Measurements from ENCODE around the gene INTS11. TPM values are rescaled to one million over a fixed set of nuclear protein-coding genes. Genes with fewer than 3 reads are reported as not detected.

The INTS11 gene
- total and polyA plus RNA-seq, 10 of the 15 experiments (the other 5 are each of a cell fraction or from before 2014, with no cell fraction given) = 2.5 to 117 (median 77.7) TPM

DNA sequence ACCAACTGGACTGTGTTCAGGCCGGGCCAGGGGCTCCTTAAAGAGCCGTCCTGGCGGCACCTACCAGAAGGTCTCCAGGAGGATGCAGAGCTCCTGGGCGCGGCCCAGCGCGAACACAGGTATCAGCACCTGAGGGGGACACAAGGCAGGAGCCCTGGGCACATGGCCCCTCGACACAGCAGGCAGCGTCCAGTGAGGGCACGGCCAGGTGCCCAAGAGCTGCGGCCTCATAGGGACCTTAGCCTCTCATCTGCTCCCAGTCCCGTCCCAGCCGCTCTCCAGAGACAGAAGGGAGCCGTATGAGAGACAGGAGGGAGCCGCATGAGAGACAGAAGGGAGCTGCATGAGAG, 10.2 kb downstream of the INTS11 start (continued):
- TF ChIP-seq IKZF1 (conservative IDR thresholded peaks at IDR 0.05) = no peak
- no peak for TF ChIP-seq JUNB (IDR thresholded peaks at IDR 0.05)
- TF ChIP-seq BHLHE40 (IDR thresholded peaks at IDR 0.05; ENCODE audit: borderline replicate concordance in 1 of 2, low read depth in 2 of 2, low read length in 1 of 2) = no peak
- TF ChIP-seq ESRRA (IDR thresholded peaks at IDR 0.05; ENCODE audit: low read length) = no peak
- TF ChIP-seq PAX8 (IDR thresholded peaks at IDR 0.05) = no peak

DNA sequence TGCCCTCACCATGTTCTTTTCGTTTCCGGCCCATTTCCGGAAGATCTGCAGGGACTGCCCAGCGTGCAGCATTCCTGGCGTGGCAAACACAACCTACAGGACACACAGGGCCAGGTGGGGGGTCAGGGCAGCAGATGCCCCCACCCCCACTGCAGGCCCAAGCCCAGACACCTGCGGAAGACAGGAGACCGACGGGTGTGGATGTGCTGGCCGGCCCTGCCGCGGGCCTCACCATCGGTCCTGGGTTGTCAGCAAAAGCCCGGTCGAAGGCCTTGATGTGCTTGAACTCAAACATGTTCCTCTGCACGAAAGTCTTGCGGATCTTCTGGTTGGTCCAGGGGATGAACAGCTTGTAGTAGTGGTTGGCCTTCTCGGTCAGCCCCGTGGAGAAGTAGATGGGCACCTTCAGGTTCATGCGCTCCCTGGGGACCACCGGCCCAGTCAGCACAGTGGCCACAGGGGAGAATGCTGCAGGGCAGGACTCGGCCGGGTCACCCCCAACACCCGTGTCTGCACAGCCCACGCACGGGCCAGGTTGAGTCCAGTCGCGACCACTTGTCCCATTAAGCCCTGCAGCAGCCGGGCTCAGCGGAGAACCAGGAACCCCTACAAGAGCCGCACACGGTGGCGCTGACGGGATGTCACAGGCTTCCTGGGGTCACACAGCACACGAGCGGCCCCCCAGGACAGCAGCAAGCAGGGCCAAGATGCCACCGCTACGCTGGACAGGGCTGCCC, 10.8 kb downstream of the INTS11 start:
- DNase-seq (ENCODE audit: low read depth, low spot score) (no peak), ATAC-seq (no peak), FAIRE-seq (no peak)
- H3K4me3 ChIP-seq = no peak overlapping the region
- RAD21 ChIA-PET (ENCODE audit: unreplicated experiment) = no interaction called here
- BruUV-seq (replicated peaks) = no TSS peak
- H3K79me2 ChIP-seq (ENCODE audit: control insufficient read depth, insufficient read depth, low read length) = peaks cover 6% of the 10 kb centered on the region
- H3K27ac ChIP-seq (ENCODE audit: control insufficient read depth, insufficient read depth) = no peak overlapping the region
- H2AFZ ChIP-seq (ENCODE audit: control insufficient read depth, low read depth, low read length) = no peak overlapping the region
- 92% methylated on average over 37 of the region's 37 CpGs for WGBS (ENCODE audit: insufficient coverage, insufficient replicate concordance, low lambda C conversion rate, missing lambda C conversion rate)
- H3K9me3 ChIP-seq (replicated peaks; ENCODE audit: control insufficient read depth, insufficient read depth, low read length) = no peaks in the 10 kb centered on the region
- no peaks in the 10 kb centered on the region for H3K4me1 ChIP-seq (ENCODE audit: control insufficient read depth, insufficient read depth, low read length)
- in situ Hi-C loops (cut with MboI) (no loop called here), intact Hi-C loops (cut with micrococcal nuclease; ENCODE audit: unreplicated experiment) (no loop called here)
- no peak overlapping the region for H3K4me2 ChIP-seq (ENCODE audit: control insufficient read depth, insufficient read depth)
- POLR2A ChIA-PET = no interaction called here
- peaks cover 3 to 34% of the 10 kb centered on the region in 2 experiments; a peak in 3 of 4 replicates for H3K36me3 ChIP-seq (ENCODE audit: control insufficient read depth in 2 of 2, insufficient read depth in 2 of 2, low read length in 1 of 2)
- TF ChIP-seq PML (IDR thresholded peaks at IDR 0.05; ENCODE audit: low read length) = no peak
- TF ChIP-seq CEBPZ (IDR thresholded peaks at IDR 0.05; ENCODE audit: low read depth, low read length) = no peak
- TF ChIP-seq POLR2A (IDR thresholded peaks at IDR 0.05; ENCODE audit: low read depth, low read length) = peak; percentile 54
- TF ChIP-seq TCF12 (IDR thresholded peaks at IDR 0.05; ENCODE audit: low read depth, low read length) = no peak
- no peak overlapping the region for H3K9ac ChIP-seq (ENCODE audit: control insufficient read depth, insufficient read depth, low read length)
- SMC1A ChIA-PET (ENCODE audit: uncharacterized antibody, unreplicated experiment) = no interaction called here
- no peaks in the 10 kb centered on the region; the same call in 1 of the 2 replicates for H4K20me1 ChIP-seq (ENCODE audit: control insufficient read depth, insufficient read depth)
- no peaks in the 10 kb centered on the region for H3K27me3 ChIP-seq (replicated peaks in 1 of 2; ENCODE audit: control insufficient read depth in 2 of 2, insufficient read depth in 2 of 2, low read length in 1 of 2)
- CTCF ChIA-PET = no interaction called here
